ENCODE measurements around the gene OST4. TPM values are rescaled to one million over a fixed set of nuclear protein-coding genes. Genes with fewer than 3 reads are reported as not detected.
A peak's percentile ranks its signal among the peaks of the same experiment; 100 is the strongest.

OST4 gene
- total RNA-seq (2013; cell fraction: nucleolus; rRNA removed) = 58.6 and 59.4 TPM in 2 replicates
- total RNA-seq (2014; rRNA removed) (340 and 392 TPM in 2 replicates), total RNA-seq (2014; rRNA removed; fragmentation: Illumina TruSeq; extraction: Trizol) (403 TPM in 2 replicates), total RNA-seq (2021) (270 and 278 TPM in 2 replicates), polyA plus RNA-seq (2011; rRNA removed) (316 and 381 TPM in 2 replicates), polyA plus RNA-seq (2014; fragmentation: Illumina TruSeq; extraction: Trizol) (406 and 566 TPM in 2 replicates), polyA plus RNA-seq (2014; fragmentation: Nextera tagmentation; extraction: Ambion mirVana) (1,000 to 10,000 TPM; 1,505 to 1,543 TPM), polyA plus RNA-seq (2014; rRNA removed) (418 and 479 TPM in 2 replicates), polyA plus RNA-seq (2016; fragmentation: Nextera tagmentation; extraction: Ambion mirVana) (100 to 1,000 TPM; 786 to 858 TPM), polyA minus RNA-seq (2011; rRNA and poly(A)+ RNA removed) (311 and 352 TPM in 2 replicates), Bru-seq, nascent RNA (percentile 98 among the genes with signal in this experiment), BruChase-seq, experiment 1, labeled RNA remaining after a 6-hour chase (percentile 96 among the genes with signal in this experiment), BruChase-seq, experiment 2, labeled RNA remaining after a 2-hour chase (percentile 96 among the genes with signal in this experiment)
- polyA plus RNA-seq (2011; ENCODE audit: low read depth) = 326 TPM
- polyA plus RNA-seq (2011; cell fraction: cytosol; rRNA removed) = 604 and 833 TPM in 2 replicates
- polyA plus RNA-seq (2011; cell fraction: nucleus; rRNA removed) = 244 and 362 TPM in 2 replicates
- polyA plus RNA-seq (2012) = 531 and 635 TPM in 2 replicates
- 287 and 325 TPM in 2 replicates for polyA minus RNA-seq (2011; cell fraction: cytosol; rRNA and poly(A)+ RNA removed)
- polyA minus RNA-seq (2011; cell fraction: nucleus; rRNA and poly(A)+ RNA removed) = 66.0 and 76.3 TPM in 2 replicates
- long read RNA-seq, experiment 1, transcript OST4-203 (3 exons, 561 nt) = major isoform, 126 of 128 reads
- long read RNA-seq, experiment 1, partial matches to known transcripts = 0 of 128 reads
- long read RNA-seq, experiment 1, other reads (novel, unspliced or antisense) = 1 of 128 reads
- long read RNA-seq, experiment 2, transcript OST4-203 (3 exons, 561 nt) = major isoform, 222 of 225 reads
- long read RNA-seq, experiment 2, partial matches to known transcripts = 0 of 225 reads
- long read RNA-seq, experiment 2, other reads (novel, unspliced or antisense) = 2 of 225 reads

GRCh38 chr2:27071277-27071989 is at the start of gene OST4:
TSS of gene OST4 (minus strand) at chr2:27071654.
- RAD21 ChIA-PET (ENCODE audit: unreplicated experiment) = interaction anchor here (1.2 to 2.8 kb wide), 4 partner anchors 10 to 30 kb away, joined by 4 to 31 read pairs (median 16); partner anchors contain the start of genes AGBL5 and KHK
- SMC1A ChIA-PET (ENCODE audit: uncharacterized antibody, unreplicated experiment) = interaction anchor here (1.0 to 5.4 kb wide), 3 partner anchors 10 to 20 kb away, joined by 3 to 33 read pairs (median 11); partner anchors contain the start of gene AGBL5
- Histone ChIP-seq H3K27ac (ENCODE audit: control insufficient read depth, insufficient read depth) (peak within 1 kb of the TSS; percentile 94), H3K79me2 (ENCODE audit: control insufficient read depth, insufficient read depth, low read length) (peaks cover 32% of the 10 kb centered on the region), H3K4me1 (ENCODE audit: control insufficient read depth, insufficient read depth, low read length) (peaks cover 37% of the 10 kb centered on the region), H3K9me3 (replicated peaks; ENCODE audit: control insufficient read depth, insufficient read depth, low read length) (no peaks in the 10 kb centered on the region), H3K9ac (ENCODE audit: control insufficient read depth, insufficient read depth, low read length) (peak within 1 kb of the TSS; percentile 96), H3K4me3 (peak within 1 kb of the TSS; percentile 85), H3K36me3 (ENCODE audit: control insufficient read depth in 2 of 2, insufficient read depth in 2 of 2, low read length in 1 of 2) (peaks cover 2 to 16% of the 10 kb centered on the region in 2 experiments; a peak in 2 of 4 replicates), H3K4me2 (ENCODE audit: control insufficient read depth, insufficient read depth) (peak within 1 kb of the TSS; percentile 95), H3K27me3 (replicated peaks in 1 of 2; ENCODE audit: control insufficient read depth in 2 of 2, insufficient read depth in 2 of 2, low read length in 1 of 2) (no peaks in the 10 kb centered on the region), H4K20me1 (ENCODE audit: control insufficient read depth, insufficient read depth) (no peaks in the 10 kb centered on the region), H2AFZ (ENCODE audit: control insufficient read depth, low read depth, low read length) (peak within 1 kb of the TSS; percentile 51)
- DNase-seq (ENCODE audit: low read depth, low spot score) = no peak
- ATAC-seq = peak; percentile 91
- BruUV-seq (replicated peaks) = no TSS peak
- 2% methylated on average over 48 of the region's 86 CpGs for WGBS (ENCODE audit: insufficient coverage, insufficient replicate concordance, low lambda C conversion rate, missing lambda C conversion rate)
- in situ Hi-C loops (cut with MboI) = no loop called here
- no peak for FAIRE-seq
- CTCF ChIA-PET = interaction anchor here (0.6 to 4.0 kb wide), 5 partner anchors 11 to 45 kb away, joined by 3 to 36 read pairs (median 3); no protein-coding TSS in a partner anchor
- intact Hi-C loops (cut with micrococcal nuclease; ENCODE audit: unreplicated experiment) = loop anchor here (1.0 kb wide), 1 partner anchor 21 kb away; no protein-coding TSS in a partner anchor
- POLR2A ChIA-PET = interaction anchor here (0.8 to 12.2 kb wide), 9 partner anchors 9 to 103 kb away, joined by 3 to 139 read pairs (median 4); partner anchors contain the start of genes AGBL5, KHK and TMEM214
- TF ChIP-seq PAX5 (IDR thresholded peaks at IDR 0.05; ENCODE audit: borderline replicate concordance, low read depth, low read length) (no peak), E2F4 (IDR thresholded peaks at IDR 0.05; ENCODE audit: low read depth, low read length) (0 out of 2 replicates have a peak, but pooled peaks have one; percentile 7), CREM (IDR thresholded peaks at IDR 0.05; ENCODE audit: low read depth) (peak; percentile 79), KAT2A (conservative IDR thresholded peaks at IDR 0.05; ENCODE audit: control insufficient read depth, low read depth, low read length) (no peak), CHD2 (IDR thresholded peaks at IDR 0.05; ENCODE audit: borderline replicate concordance, low read depth, low read length) (peak; percentile 35), ASH2L (IDR thresholded peaks at IDR 0.05; ENCODE audit: borderline replicate concordance, low read depth) (no peak; the same call in 1 of the 2 replicates), EP300 (IDR thresholded peaks at IDR 0.05; ENCODE audit: borderline replicate concordance in 1 of 2, control insufficient read depth in 1 of 2, low read depth in 2 of 2, low read length in 2 of 2) (no peak), SMARCA5 (IDR thresholded peaks at IDR 0.05) (no peak; the same call in none of the 2 replicates), ESRRA (IDR thresholded peaks at IDR 0.05; ENCODE audit: low read length) (no peak), WRNIP1 (IDR thresholded peaks at IDR 0.05; ENCODE audit: borderline replicate concordance, low read depth, low read length) (no peak)
- TF ChIP-seq, protein P1, sequence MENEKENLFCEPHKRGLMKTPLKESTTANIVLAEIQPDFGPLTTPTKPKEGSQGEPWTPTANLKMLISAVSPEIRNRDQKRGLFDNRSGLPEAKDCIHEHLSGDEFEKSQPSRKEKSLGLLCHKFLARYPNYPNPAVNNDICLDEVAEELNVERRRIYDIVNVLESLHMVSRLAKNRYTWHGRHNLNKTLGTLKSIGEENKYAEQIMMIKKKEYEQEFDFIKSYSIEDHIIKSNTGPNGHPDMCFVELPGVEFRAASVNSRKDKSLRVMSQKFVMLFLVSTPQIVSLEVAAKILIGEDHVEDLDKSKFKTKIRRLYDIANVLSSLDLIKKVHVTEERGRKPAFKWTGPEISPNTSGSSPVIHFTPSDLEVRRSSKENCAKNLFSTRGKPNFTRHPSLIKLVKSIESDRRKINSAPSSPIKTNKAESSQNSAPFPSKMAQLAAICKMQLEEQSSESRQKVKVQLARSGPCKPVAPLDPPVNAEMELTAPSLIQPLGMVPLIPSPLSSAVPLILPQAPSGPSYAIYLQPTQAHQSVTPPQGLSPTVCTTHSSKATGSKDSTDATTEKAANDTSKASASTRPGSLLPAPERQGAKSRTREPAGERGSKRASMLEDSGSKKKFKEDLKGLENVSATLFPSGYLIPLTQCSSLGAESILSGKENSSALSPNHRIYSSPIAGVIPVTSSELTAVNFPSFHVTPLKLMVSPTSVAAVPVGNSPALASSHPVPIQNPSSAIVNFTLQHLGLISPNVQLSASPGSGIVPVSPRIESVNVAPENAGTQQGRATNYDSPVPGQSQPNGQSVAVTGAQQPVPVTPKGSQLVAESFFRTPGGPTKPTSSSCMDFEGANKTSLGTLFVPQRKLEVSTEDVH (IDR thresholded peaks at IDR 0.05; ENCODE audit: low read depth, partially characterized antibody) = no peak
